ENCODE results near the gene NCR3LG1.

DNA sequence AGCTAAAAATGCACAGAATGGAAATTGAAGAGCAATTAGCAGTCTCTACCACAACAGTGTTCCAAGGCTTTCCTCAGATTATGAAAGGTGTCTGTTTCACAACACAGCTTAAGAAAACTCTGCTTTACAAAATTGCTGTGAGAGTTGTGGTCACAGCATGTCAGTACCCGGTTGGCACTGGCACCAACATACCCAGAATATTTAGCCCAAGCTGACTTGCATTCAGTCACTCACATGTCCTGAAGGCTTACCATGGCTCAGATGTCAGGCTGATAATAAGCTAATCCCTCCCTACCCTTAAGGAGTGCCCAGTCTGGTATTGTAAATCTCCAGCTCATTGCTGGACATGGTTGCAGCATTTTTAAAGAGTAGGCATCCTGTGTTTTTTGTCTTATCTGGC lies 14.9 kb downstream of the NCR3LG1 start:
- TF ChIP-seq FOSB (CRISPR knock-in tag; IDR thresholded peaks at IDR 0.05) (no peak), CHD2 (IDR thresholded peaks at IDR 0.05; ENCODE audit: low read length, partially characterized antibody) (no peak), JUN (IDR thresholded peaks at IDR 0.05) (no peak), ZFP36 (IDR thresholded peaks at IDR 0.05; ENCODE audit: borderline replicate concordance, partially characterized antibody) (no peak), POLR2A (IDR thresholded peaks at IDR 0.05; ENCODE audit: low read length) (no peak), MYC (IDR thresholded peaks at IDR 0.05; ENCODE audit: borderline replicate concordance, low read length) (no peak)
- TF ChIP-seq, protein P1, sequence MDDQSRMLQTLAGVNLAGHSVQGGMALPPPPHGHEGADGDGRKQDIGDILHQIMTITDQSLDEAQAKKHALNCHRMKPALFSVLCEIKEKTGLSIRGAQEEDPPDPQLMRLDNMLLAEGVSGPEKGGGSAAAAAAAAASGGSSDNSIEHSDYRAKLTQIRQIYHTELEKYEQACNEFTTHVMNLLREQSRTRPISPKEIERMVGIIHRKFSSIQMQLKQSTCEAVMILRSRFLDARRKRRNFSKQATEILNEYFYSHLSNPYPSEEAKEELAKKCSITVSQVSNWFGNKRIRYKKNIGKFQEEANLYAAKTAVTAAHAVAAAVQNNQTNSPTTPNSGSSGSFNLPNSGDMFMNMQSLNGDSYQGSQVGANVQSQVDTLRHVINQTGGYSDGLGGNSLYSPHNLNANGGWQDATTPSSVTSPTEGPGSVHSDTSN (IDR thresholded peaks at IDR 0.05), result no peak
- TF ChIP-seq, protein P2, sequence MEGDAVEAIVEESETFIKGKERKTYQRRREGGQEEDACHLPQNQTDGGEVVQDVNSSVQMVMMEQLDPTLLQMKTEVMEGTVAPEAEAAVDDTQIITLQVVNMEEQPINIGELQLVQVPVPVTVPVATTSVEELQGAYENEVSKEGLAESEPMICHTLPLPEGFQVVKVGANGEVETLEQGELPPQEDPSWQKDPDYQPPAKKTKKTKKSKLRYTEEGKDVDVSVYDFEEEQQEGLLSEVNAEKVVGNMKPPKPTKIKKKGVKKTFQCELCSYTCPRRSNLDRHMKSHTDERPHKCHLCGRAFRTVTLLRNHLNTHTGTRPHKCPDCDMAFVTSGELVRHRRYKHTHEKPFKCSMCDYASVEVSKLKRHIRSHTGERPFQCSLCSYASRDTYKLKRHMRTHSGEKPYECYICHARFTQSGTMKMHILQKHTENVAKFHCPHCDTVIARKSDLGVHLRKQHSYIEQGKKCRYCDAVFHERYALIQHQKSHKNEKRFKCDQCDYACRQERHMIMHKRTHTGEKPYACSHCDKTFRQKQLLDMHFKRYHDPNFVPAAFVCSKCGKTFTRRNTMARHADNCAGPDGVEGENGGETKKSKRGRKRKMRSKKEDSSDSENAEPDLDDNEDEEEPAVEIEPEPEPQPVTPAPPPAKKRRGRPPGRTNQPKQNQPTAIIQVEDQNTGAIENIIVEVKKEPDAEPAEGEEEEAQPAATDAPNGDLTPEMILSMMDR (IDR thresholded peaks at IDR 0.05), result no peak

Data from A549 (cell line).